IPS-15b (cell line): ENCODE measurements around the gene VWA3B.
"Not testable (repeated sequence)": the region's sequence is repeated elsewhere in the genome, so short reads cannot be mapped to it uniquely, and the experiment has no call there.

Experiments
- H3K27me3 ChIP-seq: one replicate; pipeline ENCODE4 v1.6.1; 2013; ENCODE audit warnings: low read length; ENCODE audit not compliant: control insufficient read depth, insufficient read depth
- H3K36me3 ChIP-seq: one replicate; pipeline ENCODE4 v1.6.1; 2013; ENCODE audit warnings: low read length; ENCODE audit not compliant: control insufficient read depth, insufficient read depth
- H3K4me1 ChIP-seq: one replicate; pipeline ENCODE4 v1.6.1; 2013; ENCODE audit warnings: mild to moderate bottlenecking, low read length; ENCODE audit not compliant: control insufficient read depth, insufficient read depth
- H3K4me3 ChIP-seq: one replicate; pipeline ENCODE4 v1.5.1; 2013; ENCODE audit warnings: low read depth, low read length
- H3K9ac ChIP-seq: one replicate; pipeline ENCODE4 v1.6.1; 2013; ENCODE audit warnings: low read depth, mild to moderate bottlenecking, low read length
- H3K9me3 ChIP-seq: one replicate; pipeline ENCODE4 v1.6.1; 2013; ENCODE audit warnings: mild to moderate bottlenecking, low read length; ENCODE audit not compliant: control insufficient read depth, insufficient read depth

VWA3B gene

GRCh38 chr2:98121149-98121548 is 34.2 kb downstream of the VWA3B start:
- Histone ChIP-seq H3K9me3 (no peaks in the 10 kb centered on the region), H3K36me3 (no peaks in the 10 kb centered on the region), H3K9ac (no peak overlapping the region), H3K27me3 (no peaks in the 10 kb centered on the region), H3K4me1 (no peaks in the 10 kb centered on the region), H3K4me3 (no peak overlapping the region)

GRCh38 chr2:98122524-98122923 is 35.6 kb downstream of the VWA3B start:
- Histone ChIP-seq H3K9me3 (no peaks in the 10 kb centered on the region), H3K4me1 (no peaks in the 10 kb centered on the region), H3K4me3 (no peak overlapping the region), H3K27me3 (no peaks in the 10 kb centered on the region), H3K9ac (no peak overlapping the region), H3K36me3 (no peaks in the 10 kb centered on the region)

GRCh38 chr2:98123286-98123685 is 36.3 kb downstream of the VWA3B start:
- no peak overlapping the region for H3K4me3 ChIP-seq
- no peaks in the 10 kb centered on the region for H3K9me3 ChIP-seq
- H3K9ac ChIP-seq: no peak overlapping the region
- peaks cover 2% of the 10 kb centered on the region for H3K4me1 ChIP-seq
- no peaks in the 10 kb centered on the region for H3K27me3 ChIP-seq
- no peaks in the 10 kb centered on the region for H3K36me3 ChIP-seq

- H3K4me1 ChIP-seq: peaks cover 10% of the 10 kb centered on the region
- no peak overlapping the region for H3K9ac ChIP-seq
- no peaks in the 10 kb centered on the region for H3K9me3 ChIP-seq
- no peak overlapping the region for H3K4me3 ChIP-seq
- H3K36me3 ChIP-seq: no peaks in the 10 kb centered on the region
- no peaks in the 10 kb centered on the region for H3K27me3 ChIP-seq
Observed at GRCh38 chr2:98126061-98126460, 39.1 kb downstream of the VWA3B start.

GRCh38 chr2:98127229-98127989 is 40.4 kb downstream of the VWA3B start:
- no peaks in the 10 kb centered on the region for H3K9me3 ChIP-seq
- peaks cover 15% of the 10 kb centered on the region for H3K4me1 ChIP-seq
- H3K36me3 ChIP-seq: no peaks in the 10 kb centered on the region
- H3K27me3 ChIP-seq: no peaks in the 10 kb centered on the region
- no peak overlapping the region for H3K9ac ChIP-seq
- no peak overlapping the region for H3K4me3 ChIP-seq

GRCh38 chr2:98128556-98129109 is 41.7 kb downstream of the VWA3B start:
- no peaks in the 10 kb centered on the region for H3K36me3 ChIP-seq
- H3K9me3 ChIP-seq: no peaks in the 10 kb centered on the region
- H3K4me1 ChIP-seq: peaks cover 15% of the 10 kb centered on the region
- H3K4me3 ChIP-seq: no peak overlapping the region
- H3K27me3 ChIP-seq: no peaks in the 10 kb centered on the region
- no peak overlapping the region for H3K9ac ChIP-seq

GRCh38 chr2:98130073-98130472 is 43.1 kb downstream of the VWA3B start:
- H3K9me3 ChIP-seq, H3K27me3 ChIP-seq, H3K9ac ChIP-seq, H3K4me3 ChIP-seq, H3K36me3 ChIP-seq: not testable (repeated sequence)
- peaks cover 28% of the 10 kb centered on the region for H3K4me1 ChIP-seq

GRCh38 chr2:98134172-98135005 is 47.4 kb downstream of the VWA3B start:
- H3K27me3 ChIP-seq: no peaks in the 10 kb centered on the region
- H3K36me3 ChIP-seq: no peaks in the 10 kb centered on the region
- peaks cover 21% of the 10 kb centered on the region for H3K4me1 ChIP-seq
- no peak overlapping the region for H3K4me3 ChIP-seq
- no peak overlapping the region for H3K9ac ChIP-seq
- no peaks in the 10 kb centered on the region for H3K9me3 ChIP-seq

- Histone ChIP-seq H3K36me3 (no peaks in the 10 kb centered on the region), H3K4me1 (peaks cover 13% of the 10 kb centered on the region), H3K4me3 (no peak overlapping the region), H3K9ac (no peak overlapping the region), H3K27me3 (no peaks in the 10 kb centered on the region), H3K9me3 (no peaks in the 10 kb centered on the region)
Observed at GRCh38 chr2:98137196-98137595, 50.2 kb downstream of the VWA3B start.

GRCh38 chr2:98138978-98139377 is 52.0 kb downstream of the VWA3B start:
- not testable (repeated sequence) for H3K27me3 ChIP-seq, H3K36me3 ChIP-seq, H3K9me3 ChIP-seq, H3K9ac ChIP-seq, H3K4me3 ChIP-seq
- peaks cover 12% of the 10 kb centered on the region for H3K4me1 ChIP-seq

- Histone ChIP-seq H3K36me3 (no peaks in the 10 kb centered on the region), H3K9me3 (no peaks in the 10 kb centered on the region), H3K27me3 (no peaks in the 10 kb centered on the region), H3K9ac (no peak overlapping the region), H3K4me3 (no peak overlapping the region), H3K4me1 (peaks cover 2% of the 10 kb centered on the region)
Observed at GRCh38 chr2:98140210-98140609, 53.2 kb downstream of the VWA3B start.
